Smooth muscle cell of bladder (primary cell): Measurements from ENCODE around the gene TP53TG3D. TPM values are rescaled to one million over a fixed set of nuclear protein-coding genes. Genes with fewer than 3 reads are reported as not detected.

Experiments used
- total RNA-seq: library from RNA; depleted of rRNA; stranded (reverse); fragments of >200 nt; gene quantifications from 2 replicates; pipeline ENCODE4 v1.2.3, GENCODE V29; 2014

Gene TP53TG3D, protein sequence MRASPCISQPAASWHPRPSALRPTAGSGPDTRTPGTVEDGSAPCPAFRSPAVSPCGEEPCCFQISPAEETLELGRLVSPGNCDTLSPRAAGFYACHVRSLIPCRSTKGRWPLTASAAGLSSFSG
- total RNA-seq = 0.14 TPM in 1 of 2 replicates, not detected in the other

GRCh38 chr16:32252986-32253385 lies at the start of gene TP53TG3D:
TSS of gene TP53TG3D (plus strand) at chr16:32253286. CDS start at chr16:32253354, 68 bp downstream.

